Osteoblast (primary cell): ENCODE results near the gene GAREM1. TPM values are rescaled to one million over a fixed set of nuclear protein-coding genes. Genes with fewer than 3 reads are reported as not detected.
A peak's percentile ranks its signal among the peaks of the same experiment; 100 is the strongest.

Source experiments
- DNase-seq: peaks from one replicate; pipeline ENCODE4 v3.0.0; 2011; ENCODE audit warnings: low spot score, mixed read lengths; ENCODE audit not compliant: insufficient read length; ENCODE audit errors: missing footprints
- H2AFZ ChIP-seq: 2 replicates; pipeline ENCODE4 v1.6.0; 2011; ENCODE audit warnings: mild to moderate bottlenecking, low read length
- H3K27ac ChIP-seq: 2 replicates; pipeline ENCODE4 v1.5.1; 2011; ENCODE audit warnings: mild to moderate bottlenecking, low read depth, low read length, moderate library complexity
- H3K27me3 ChIP-seq: 2 replicates; pipeline ENCODE4 v1.6.0; 2012; ENCODE audit warnings: mild to moderate bottlenecking, control low read depth, inconsistent platforms, low read length, moderate library complexity; ENCODE audit not compliant: insufficient read depth
- H3K36me3 ChIP-seq: 2 replicates; pipeline ENCODE4 v1.5.1; 2011; ENCODE audit warnings: mild to moderate bottlenecking, low read length, control low read depth, moderate library complexity; ENCODE audit not compliant: insufficient read depth
- H3K4me1 ChIP-seq: 2 replicates; pipeline ENCODE4 v1.5.1; 2011; ENCODE audit warnings: mild to moderate bottlenecking, low read length, control low read depth, moderate library complexity; ENCODE audit not compliant: insufficient read depth
- H3K4me2 ChIP-seq: 2 replicates; pipeline ENCODE4 v1.6.0; 2011; ENCODE audit warnings: mild to moderate bottlenecking, low read length; ENCODE audit not compliant: insufficient read depth
- H3K4me3 ChIP-seq: fragments of 200-600 bp; sonication (generic); 3 replicates; pipeline ENCODE4 v1.5.1; 2012; ENCODE audit warnings: mild to moderate bottlenecking, low read length, inconsistent platforms; ENCODE audit not compliant: insufficient read depth
- H3K79me2 ChIP-seq: 2 replicates; pipeline ENCODE4 v1.6.0; 2012; ENCODE audit warnings: mild to moderate bottlenecking, low read length, control low read depth, inconsistent platforms; ENCODE audit not compliant: insufficient read depth
- H3K9me3 ChIP-seq: 2 replicates; pipeline ENCODE4 v1.5.1; 2011; ENCODE audit warnings: low read depth, low read length, control low read depth
- H4K20me1 ChIP-seq: 2 replicates; pipeline ENCODE4 v1.6.0; 2012; ENCODE audit warnings: mild to moderate bottlenecking, low read length, control low read depth; ENCODE audit not compliant: insufficient read depth
- total RNA-seq: library from RNA; depleted of rRNA; stranded (reverse); fragments of >200 nt; gene quantifications from 2 replicates; pipeline ENCODE4 v1.2.3, GENCODE V29; 2012
- TF ChIP-seq, protein P1 (sequence below): IDR thresholded peaks from 2 replicates; pipeline ENCODE4 v1.5.1; 2011; ENCODE audit warnings: mild to moderate bottlenecking, low read depth, low read length, moderate library complexity; ENCODE audit errors: extremely low read depth

Gene GAREM1
- total RNA-seq, 1 donor, result 3.6 TPM

DNA sequence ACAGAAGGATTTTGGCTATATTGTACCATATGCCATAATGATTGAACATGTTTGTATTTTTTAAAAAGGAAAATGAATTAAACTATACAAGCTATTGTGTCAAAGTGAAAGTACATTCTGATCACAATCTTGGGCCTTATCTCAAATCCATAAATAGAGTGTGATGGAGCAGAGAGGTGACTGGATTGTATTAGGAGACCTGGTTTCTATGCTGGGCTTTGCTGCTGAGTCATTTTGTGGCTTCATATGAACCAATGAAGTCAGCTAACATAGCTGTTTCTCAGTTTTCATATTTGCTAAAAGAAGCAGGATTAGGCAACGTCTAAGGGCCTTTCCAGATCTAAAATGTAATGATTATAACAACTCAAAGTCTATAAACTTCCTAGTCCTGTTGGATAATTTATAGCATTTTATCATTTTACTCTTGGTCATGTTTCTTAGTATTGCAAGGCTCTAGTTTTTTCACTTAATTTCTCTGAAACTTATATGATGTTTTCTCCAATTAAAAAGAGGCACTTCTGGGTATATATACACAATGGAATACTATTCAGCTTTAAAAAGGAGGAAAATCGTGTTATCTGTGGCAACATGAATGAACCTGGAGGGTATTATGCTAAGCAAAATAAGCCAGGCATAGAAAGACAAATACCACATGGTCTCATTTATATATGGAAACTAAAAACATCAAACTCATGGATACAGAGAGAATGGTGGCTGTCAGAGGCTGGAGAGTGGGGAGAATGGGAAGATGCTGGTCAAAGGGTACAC is 168.5 kb downstream of the GAREM1 start:
- H3K4me2 ChIP-seq, result peak overlapping the region; percentile 47
- peak overlapping the region; percentile 1 for H2AFZ ChIP-seq

DNA sequence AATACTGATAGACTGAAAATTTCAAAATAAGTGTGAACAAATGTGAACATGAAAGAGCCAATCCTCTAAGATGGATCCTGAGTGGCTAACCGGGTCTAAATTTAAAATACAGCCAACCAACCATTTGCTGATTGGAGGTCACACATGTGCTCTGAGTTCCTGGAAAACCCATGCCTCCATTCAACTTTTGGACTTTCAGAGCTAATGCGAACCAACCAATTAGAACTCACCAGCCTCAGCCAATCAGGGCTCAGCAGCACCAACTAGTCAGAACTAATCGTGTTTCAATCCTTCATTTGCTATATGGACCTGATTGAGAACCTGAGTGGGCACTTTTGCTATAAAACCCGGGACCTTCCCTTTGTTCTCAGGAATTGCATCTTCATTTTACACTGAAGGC is 169.3 kb downstream of the GAREM1 start:
- no peak for DNase-seq
- H3K4me3 ChIP-seq, result no peak overlapping the region
- H3K9me3 ChIP-seq, result no peaks in the 10 kb centered on the region
- H3K4me2 ChIP-seq, result peak overlapping the region; percentile 47
- H2AFZ ChIP-seq, result peak overlapping the region; percentile 19
- TF ChIP-seq, protein P1, sequence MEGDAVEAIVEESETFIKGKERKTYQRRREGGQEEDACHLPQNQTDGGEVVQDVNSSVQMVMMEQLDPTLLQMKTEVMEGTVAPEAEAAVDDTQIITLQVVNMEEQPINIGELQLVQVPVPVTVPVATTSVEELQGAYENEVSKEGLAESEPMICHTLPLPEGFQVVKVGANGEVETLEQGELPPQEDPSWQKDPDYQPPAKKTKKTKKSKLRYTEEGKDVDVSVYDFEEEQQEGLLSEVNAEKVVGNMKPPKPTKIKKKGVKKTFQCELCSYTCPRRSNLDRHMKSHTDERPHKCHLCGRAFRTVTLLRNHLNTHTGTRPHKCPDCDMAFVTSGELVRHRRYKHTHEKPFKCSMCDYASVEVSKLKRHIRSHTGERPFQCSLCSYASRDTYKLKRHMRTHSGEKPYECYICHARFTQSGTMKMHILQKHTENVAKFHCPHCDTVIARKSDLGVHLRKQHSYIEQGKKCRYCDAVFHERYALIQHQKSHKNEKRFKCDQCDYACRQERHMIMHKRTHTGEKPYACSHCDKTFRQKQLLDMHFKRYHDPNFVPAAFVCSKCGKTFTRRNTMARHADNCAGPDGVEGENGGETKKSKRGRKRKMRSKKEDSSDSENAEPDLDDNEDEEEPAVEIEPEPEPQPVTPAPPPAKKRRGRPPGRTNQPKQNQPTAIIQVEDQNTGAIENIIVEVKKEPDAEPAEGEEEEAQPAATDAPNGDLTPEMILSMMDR, result no peak
- H3K27ac ChIP-seq, result peak overlapping the region; percentile 73
- H4K20me1 ChIP-seq, result no peaks in the 10 kb centered on the region
- H3K36me3 ChIP-seq, result no peaks in the 10 kb centered on the region
- H3K79me2 ChIP-seq, result no peaks in the 10 kb centered on the region
- peaks cover 18% of the 10 kb centered on the region for H3K4me1 ChIP-seq
- H3K27me3 ChIP-seq, result no peaks in the 10 kb centered on the region

More for the DNA sequence above, 168.5 kb downstream of the GAREM1 start:
- H4K20me1 ChIP-seq, result no peaks in the 10 kb centered on the region
- H3K27me3 ChIP-seq, result no peaks in the 10 kb centered on the region
- no peaks in the 10 kb centered on the region for H3K9me3 ChIP-seq
- H3K4me3 ChIP-seq, result no peak overlapping the region
- peak; percentile 90 for DNase-seq
- H3K79me2 ChIP-seq, result no peaks in the 10 kb centered on the region
- TF ChIP-seq, protein P1, result no peak
- peaks cover 18% of the 10 kb centered on the region for H3K4me1 ChIP-seq
- H3K36me3 ChIP-seq, result no peaks in the 10 kb centered on the region
- peak overlapping the region; percentile 73 for H3K27ac ChIP-seq

DNA sequence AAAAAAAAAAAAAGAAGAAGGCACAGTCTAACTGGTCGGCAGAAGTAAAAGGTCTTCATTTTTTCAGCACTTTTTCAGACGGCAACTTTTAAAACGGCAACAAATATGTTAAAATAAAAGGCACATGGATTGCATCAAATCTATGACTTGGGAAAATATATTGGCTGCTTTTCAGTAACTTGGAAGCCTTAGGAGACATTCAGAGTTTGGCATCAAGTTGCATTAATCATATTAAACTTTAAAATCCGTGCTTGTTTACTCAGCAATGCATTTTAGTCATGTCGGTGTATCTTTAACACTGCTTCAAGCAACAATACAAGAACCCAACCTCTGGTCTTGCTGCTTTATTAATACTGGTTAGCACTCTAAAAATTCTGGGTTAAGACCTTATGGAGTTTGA is 169.8 kb downstream of the GAREM1 start:
- H3K36me3 ChIP-seq, result no peaks in the 10 kb centered on the region
- TF ChIP-seq, protein P1, result no peak
- no peaks in the 10 kb centered on the region for H4K20me1 ChIP-seq
- peak overlapping the region; percentile 47 for H3K4me2 ChIP-seq
- peak; percentile 8 for DNase-seq
- no peak overlapping the region for H3K4me3 ChIP-seq
- no peaks in the 10 kb centered on the region for H3K9me3 ChIP-seq
- no peaks in the 10 kb centered on the region for H3K79me2 ChIP-seq
- H3K27ac ChIP-seq, result peak overlapping the region; percentile 73
- H3K27me3 ChIP-seq, result no peaks in the 10 kb centered on the region
- H3K4me1 ChIP-seq, result peaks cover 18% of the 10 kb centered on the region
- H2AFZ ChIP-seq, result peak overlapping the region; percentile 19

DNA sequence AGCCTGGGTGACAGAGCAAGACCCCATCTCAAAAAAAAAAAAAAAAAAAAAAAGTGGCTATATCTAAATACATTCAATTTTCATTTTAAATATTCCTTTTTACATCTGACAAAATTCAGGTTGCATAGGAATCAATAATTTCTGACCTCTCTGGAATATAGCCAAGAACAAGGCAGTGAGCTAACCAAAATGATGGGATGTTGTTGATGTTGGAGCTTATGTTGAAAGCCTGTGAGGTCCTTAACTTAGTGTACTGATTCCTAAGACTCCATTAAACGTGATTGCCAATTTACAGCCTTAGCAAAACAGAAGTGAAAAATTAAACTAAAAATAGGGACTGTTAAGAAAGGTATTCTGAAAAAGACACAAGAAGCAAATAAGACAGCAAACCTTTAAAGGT is 171.2 kb downstream of the GAREM1 start:
- DNase-seq, result no peak
- H4K20me1 ChIP-seq, result no peaks in the 10 kb centered on the region
- TF ChIP-seq, protein P1, result no peak

More for the DNA sequence above, 171.2 kb downstream of the GAREM1 start:
- Histone ChIP-seq H3K27ac (no peak overlapping the region), H3K79me2 (no peaks in the 10 kb centered on the region), H2AFZ (no peak overlapping the region), H3K9me3 (no peaks in the 10 kb centered on the region), H3K4me2 (no peak overlapping the region), H3K4me1 (peaks cover 18% of the 10 kb centered on the region), H3K4me3 (no peak overlapping the region), H3K36me3 (no peaks in the 10 kb centered on the region), H3K27me3 (no peaks in the 10 kb centered on the region)
